HG03575 (cell line): Measurements from ENCODE around the gene PTBP1.
"Not testable (repeated sequence)": the region's sequence is repeated elsewhere in the genome, so short reads cannot be mapped to it uniquely, and the experiment has no call there.

Experiments used
- ATAC-seq: cut with Tn5 transposase; IDR thresholded peaks from one replicate; pipeline ENCODE4 v1.9.1; 2021; ENCODE audit not compliant: unreplicated experiment, insufficient number of reproducible peaks, low FRiP score; ENCODE audit errors: extremely low read depth

The PTBP1 gene

DNA sequence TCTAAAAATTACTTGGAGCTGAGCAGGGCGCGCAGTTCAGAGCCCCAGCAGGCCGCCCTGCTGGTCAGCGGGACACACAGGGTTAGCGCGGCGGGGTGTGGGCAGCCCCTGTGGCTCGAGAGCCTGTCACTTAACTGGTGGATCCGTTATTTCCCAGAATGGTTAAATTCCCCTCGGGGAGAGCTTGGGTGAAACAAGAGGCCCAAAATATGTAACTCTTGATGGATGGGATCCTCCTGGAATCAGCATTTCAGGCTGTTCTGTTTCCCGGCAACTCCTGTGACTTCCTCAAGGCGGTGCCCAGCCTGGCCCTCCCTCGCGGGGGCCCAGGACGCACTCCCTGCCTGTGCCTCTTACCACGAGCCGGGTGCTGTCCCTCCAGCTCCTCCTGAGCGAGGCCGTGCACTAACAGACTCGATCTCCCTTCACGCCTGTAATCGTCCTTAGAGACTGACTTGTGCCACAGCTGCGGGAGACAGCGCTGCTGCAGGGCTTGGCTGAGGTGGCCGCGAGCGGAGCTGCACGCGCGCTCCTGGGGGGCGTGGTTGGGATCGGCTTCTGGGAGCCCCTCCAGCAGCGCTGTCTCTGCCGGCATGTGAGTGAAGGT is 9.7 kb downstream of the PTBP1 start:
- ATAC-seq: no peak

DNA sequence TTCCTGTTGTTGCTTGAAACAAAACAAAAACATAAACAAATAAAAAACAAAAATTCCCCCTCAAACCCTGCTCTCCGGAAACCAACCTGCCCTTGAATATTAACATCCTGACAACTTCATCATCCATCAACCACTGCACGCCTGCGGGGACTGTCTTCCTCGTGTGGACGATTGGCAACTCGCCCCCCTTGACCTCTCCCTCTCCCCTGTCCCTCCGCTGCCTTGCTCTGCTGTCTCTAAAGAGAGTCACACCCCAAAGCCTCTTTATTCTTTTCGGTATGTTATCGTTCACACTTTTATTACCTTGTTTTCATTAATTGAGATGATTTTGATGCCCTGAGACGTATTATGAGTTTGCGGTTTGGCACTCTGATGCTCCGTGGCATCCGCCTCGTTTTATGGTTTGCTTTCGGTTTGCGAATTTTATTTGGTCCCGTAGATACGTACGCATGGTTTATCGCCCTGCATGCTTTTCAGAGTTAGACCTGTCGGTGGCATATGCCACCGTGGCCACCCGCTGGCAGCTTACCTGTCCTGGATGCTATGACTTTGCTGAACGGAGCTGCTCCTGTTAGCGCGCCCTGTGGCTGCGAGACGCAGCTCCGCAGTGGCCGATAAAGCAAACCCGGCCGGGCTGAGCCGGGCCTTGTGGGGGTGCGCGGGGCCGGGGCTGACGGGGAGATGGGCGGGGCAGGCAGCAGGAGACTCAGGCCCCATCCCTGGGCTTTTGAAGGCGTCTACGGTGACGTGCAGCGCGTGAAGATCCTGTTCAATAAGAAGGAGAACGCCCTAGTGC is 10.6 kb downstream of the PTBP1 start:
- ATAC-seq: no peak

DNA sequence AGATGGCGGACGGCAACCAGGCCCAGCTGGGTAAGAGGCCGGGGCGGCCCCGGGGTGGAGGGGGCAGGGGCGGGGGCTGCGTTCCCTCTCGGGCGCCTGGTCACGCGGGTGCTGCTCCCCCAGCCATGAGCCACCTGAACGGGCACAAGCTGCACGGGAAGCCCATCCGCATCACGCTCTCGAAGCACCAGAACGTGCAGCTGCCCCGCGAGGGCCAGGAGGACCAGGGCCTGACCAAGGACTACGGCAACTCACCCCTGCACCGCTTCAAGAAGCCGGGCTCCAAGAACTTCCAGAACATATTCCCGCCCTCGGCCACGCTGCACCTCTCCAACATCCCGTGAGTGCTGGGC is 11.1 kb downstream of the PTBP1 start:
- ATAC-seq: no peak

DNA sequence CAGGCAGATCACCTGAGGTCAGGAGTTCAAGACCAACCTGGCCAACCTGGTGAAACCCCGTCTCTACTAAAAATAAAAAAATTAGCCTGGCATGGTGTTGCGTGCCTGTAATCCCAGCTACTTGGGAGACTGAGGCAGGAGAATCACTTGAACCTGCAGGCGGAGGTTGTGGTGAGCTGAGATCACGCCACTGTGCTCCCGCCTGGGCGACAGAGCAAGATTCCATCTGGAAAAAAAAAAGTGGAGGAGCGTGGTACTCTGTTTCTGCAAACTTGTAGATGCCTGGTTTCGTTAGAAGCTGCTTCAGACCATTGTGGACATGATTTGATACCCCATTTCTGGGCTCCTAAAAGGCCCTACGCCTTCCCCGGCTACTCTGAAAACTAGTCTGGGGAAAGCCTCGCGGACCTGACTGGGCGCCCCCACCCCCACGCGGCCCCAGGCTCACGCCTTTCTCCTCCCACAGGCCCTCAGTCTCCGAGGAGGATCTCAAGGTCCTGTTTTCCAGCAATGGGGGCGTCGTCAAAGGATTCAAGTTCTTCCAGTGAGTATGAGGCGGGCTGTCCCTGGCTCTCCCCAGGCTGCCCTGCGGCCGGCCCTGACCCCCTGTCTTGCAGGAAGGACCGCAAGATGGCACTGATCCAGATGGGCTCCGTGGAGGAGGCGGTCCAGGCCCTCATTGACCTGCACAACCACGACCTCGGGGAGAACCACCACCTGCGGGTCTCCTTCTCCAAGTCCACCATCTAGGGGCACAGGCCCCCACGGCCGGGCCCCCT is 13.0 kb downstream of the PTBP1 start:
- ATAC-seq: no peak

DNA sequence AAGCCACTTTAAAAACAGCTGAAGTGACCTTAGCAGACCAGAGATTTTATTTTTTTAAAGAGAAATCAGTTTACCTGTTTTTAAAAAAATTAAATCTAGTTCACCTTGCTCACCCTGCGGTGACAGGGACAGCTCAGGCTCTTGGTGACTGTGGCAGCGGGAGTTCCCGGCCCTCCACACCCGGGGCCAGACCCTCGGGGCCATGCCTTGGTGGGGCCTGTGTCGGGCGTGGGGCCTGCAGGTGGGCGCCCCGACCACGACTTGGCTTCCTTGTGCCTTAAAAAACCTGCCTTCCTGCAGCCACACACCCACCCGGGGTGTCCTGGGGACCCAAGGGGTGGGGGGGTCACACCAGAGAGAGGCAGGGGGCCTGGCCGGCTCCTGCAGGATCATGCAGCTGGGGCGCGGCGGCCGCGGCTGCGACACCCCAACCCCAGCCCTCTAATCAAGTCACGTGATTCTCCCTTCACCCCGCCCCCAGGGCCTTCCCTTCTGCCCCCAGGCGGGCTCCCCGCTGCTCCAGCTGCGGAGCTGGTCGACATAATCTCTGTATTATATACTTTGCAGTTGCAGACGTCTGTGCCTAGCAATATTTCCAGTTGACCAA is 13.7 kb downstream of the PTBP1 start:
- ATAC-seq: no peak

DNA sequence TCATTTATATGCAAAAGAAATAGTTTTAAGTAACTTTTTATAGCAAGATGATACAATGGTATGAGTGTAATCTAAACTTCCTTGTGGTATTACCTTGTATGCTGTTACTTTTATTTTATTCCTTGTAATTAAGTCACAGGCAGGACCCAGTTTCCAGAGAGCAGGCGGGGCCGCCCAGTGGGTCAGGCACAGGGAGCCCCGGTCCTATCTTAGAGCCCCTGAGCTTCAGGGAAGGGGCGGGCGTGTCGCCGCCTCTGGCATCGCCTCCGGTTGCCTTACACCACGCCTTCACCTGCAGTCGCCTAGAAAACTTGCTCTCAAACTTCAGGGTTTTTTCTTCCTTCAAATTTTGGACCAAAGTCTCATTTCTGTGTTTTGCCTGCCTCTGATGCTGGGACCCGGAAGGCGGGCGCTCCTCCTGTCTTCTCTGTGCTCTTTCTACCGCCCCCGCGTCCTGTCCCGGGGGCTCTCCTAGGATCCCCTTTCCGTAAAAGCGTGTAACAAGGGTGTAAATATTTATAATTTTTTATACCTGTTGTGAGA is 14.3 kb downstream of the PTBP1 start:
- ATAC-seq: no peak

DNA sequence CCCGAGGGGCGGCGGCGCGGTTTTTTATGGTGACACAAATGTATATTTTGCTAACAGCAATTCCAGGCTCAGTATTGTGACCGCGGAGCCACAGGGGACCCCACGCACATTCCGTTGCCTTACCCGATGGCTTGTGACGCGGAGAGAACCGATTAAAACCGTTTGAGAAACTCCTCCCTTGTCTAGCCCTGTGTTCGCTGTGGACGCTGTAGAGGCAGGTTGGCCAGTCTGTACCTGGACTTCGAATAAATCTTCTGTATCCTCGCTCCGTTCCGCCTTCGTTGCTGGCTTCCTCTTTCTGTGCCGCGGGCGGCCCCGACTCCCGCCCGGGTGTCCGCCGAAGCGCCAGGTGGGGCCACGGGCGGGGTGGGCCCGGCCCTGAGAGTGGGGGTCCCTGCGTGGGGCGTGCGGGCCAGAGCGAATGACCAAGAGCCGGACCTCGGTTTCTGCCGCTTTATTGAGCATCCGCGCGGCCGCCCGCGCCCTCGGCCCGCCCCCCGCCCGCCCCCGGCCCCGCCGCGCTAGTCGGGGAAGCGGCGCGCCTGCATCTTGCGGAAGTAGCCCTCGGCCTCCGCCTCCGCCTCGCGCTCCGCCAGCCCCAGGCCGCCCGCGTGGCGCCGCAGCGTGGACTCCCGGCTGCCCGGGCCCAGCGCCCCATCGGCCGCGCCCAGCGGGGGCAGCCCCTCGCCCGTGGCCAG is 14.9 kb downstream of the PTBP1 start:
- ATAC-seq: no peak

DNA sequence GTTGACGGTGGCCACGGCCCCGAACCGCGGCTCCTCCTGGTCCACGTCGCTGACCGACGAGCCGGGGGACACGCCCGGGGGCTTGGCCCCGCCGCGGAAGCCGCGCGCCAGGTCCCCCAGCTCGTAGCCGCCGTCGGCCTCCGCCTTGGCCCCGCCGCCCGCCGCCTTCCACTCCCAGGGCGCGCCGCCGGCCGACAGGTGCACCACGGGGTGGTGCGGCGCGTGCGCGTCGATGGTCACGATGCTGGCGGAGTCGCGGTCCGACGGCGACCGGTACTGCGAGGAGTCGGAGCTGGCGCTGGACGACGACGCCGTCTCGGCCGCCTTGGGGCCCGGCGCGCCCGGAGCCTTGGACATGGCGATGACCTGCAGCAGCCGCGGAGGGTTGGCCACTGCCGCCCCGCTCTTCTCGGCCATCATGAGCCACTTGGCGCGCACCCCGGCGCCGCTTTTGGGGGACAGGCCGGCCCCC is 15.5 kb downstream of the PTBP1 start:
- no peak for ATAC-seq

DNA sequence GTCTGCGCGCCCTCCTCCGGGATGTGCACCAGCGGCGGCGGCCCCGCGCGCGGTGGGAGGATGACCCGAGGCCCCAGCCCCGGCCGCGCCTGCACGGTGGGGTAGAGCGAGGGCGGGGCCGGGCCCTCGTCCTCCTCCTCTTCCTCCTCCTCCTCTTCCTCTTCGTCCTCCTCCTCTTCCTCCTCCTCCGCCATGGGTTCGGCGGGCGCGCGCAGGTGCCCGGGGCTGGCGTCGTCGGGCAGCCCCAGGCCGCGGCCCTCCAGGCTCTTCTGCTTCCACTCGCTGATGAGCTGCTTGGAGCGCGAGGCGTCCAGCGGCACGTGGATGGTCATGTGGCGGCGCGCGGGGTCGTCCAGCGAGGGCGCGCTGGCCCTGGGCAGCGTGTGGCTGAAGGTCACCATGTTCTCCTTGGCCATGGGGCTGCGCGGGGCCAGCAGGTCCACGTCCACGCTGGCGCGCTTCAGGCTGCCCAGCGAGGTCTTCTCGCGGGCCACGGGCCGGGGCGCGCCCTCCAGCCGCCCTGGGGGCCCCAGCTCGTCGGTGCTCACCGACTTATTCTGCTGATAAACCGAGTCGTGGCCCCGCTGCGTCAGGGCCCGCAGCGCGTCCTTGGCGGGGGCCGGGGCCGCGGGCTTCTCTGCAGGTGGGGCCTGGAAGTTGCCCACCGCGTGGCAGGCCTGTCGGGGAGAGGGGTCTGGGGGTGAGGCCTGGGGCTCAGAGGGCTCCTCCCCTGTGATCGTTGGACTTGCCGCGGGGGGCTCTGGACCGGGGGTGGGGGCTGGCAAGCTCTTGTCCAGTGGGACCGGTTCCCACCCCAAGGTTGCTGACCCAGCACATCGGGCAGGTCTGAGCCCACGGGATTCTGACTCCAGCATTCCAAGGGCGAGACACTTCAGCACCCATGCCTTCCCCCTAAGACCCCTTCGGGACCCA is 16.2 kb downstream of the PTBP1 start:
- no peak for ATAC-seq

DNA sequence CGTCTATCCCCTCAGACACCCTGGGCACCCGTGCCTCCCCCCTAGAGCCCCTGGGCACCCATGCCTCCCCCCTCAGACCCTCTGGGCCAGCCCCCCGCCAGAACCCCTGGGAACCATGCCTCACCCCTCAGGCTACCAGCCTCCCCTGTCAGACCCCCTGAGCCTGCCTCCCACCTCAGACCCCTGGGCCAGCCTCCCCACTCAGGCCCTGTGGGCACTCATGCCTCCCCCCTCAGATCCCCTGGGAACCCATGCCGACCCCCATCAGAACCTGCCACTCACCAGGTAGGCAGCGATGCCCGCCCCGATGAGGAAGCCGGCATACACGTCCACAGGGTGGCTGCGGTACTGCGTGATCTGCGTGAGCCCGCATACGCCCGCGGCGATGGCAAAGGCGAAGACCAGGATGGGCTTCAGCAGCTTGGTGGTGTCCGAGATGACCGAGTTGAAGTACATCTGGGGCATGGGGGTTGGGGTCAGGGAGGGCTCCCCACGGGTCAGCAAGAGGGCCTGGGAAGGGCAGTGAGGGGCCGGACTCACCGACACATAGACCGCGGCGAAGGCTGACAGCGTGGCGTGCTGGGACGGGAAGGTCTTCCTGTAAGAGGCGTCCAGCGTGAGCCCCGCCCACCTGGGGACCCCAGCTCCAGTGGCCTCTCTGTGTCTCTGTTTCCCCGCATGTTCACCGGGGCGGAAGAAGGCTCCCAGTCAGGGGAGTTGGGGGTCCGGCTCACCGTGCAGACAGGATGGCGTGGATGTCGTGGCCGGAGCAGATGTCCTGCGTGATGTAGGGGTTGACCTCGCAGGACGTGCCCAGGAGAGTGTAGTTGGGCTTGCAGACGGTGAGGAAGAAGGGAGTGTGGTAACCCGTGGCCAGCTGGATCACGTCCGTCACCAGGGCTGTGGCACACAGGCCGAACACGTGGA is 17.2 kb downstream of the PTBP1 start:
- no peak for ATAC-seq

DNA sequence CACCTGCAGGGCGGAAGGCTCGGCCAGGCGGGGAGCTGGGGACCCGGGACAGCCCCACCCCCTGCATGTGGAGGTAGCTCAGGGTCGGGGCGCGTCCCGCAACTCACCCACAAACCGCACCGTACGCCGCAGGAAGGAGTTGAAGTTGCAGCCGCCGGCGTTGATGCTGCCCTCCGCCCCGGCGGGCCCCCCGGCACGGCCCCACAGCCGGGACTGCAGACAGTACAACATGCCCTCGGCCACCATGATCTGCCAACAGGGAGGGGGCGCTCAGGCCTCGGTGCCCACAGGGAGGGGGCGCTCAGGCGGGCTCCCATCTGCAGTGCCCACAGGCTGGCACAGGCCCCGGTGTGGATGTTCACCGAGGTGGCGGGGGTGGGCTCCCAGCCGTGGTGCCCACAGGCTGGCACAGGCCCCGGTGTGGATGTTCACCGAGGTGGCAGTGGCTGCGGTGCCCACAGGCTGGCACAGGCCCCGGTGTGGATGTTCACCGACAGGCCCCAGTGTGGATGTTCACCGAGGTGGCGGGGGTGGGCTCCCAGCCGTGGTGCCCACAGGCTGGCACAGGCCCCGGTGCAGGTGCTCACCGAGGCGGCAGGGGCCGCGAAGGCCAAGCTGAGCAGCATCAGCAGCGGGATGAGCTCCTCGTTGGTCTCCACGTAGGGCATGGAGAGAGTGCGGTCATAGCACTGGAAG is 18.0 kb downstream of the PTBP1 start:
- ATAC-seq: no peak

DNA sequence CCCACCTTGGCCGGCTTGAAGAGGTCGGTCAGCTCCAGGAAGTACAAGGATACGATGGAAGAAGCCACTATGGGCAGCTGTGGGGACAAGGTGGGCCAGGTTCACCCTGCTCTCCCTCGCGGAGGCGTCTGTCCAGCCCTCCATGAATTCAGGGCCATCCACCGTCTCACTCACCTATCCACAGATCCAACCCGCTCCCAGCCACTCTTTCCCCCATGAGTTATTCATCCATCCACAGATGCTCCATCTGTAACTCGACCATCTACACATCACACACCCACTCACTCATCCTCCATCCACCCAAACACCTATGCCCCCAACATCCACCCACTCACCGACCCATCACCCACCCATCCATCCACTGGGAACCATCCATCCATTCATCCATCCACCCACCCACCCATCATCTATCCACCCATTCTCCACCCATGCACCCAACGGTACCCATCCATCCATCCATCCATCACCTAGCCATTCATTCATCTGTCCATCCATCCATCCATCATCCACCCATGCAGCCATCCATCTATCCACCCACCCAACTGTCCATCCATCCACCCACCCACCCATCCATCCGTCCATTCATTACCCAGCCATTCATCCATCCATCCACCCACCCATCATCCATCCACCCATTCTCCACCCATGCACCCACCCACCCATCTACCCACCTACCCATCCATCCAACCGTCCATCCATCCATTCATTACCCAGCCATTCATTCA is 18.7 kb downstream of the PTBP1 start:
- ATAC-seq: no peak

DNA sequence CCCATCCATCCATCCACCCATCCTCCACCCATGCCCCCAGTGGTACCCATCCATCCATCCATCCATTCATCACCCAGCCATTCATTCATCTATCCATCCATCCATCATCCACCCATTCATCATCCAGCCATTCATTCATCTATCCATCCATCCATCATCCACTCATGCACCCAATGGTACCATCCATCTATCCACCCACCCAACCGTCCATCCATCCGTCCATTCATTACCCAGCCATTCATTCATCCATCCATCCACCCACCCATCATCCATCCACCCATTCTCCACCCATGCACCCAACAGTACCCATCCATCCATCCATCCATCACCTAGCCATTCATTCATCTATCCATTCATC is 19.2 kb downstream of the PTBP1 start:
- ATAC-seq: no peak

DNA sequence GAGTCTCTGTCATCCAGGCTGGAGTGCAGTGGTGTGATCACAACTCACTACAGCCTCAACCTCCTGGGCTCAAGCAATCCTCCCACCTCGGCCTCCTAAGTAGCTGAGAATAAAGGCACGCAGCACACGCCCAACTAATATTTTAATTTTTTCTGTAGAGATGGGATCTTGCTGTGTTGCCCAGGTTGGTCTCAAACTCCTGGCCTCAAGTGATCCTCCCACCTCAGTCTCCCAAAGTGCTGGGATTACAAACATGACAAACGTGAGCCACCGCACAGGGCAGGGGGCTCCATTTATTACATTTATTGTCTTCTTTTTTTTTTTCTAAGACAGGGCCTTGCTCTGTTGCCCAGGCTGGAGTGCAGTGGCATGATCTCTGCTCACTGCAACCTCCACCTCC is 23.0 kb downstream of the PTBP1 start:
- ATAC-seq: not testable (repeated sequence)

DNA sequence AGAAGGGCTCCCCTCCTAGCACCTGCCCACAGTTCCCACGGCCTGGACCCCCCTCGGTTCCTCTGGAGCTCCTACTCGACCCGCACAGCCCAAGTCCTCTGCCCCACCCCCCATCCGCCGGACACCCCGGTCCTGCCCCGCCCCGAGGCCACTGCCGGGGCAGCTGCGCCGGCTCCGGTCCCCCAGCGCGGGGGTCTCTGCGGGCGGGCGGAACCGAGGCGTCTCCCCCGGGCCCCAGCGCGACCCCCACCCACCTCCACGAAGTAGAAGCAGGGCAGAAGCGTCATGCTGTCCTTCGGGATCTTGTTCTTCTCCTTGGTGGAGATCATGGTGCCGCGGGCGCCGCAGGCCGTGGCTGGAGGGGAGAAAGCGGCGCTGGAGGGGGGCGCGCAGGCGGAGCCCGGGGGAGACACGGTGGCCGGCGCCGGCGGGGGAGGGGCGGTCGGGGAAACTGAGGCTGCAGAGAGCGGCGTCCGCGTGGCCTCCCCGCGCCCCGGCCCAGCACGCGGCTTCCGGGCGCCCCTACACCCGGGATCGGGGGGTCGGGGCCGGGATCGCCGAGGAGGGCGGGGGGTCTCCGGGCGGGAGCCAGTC is 24.1 kb downstream of the PTBP1 start:
- no peak for ATAC-seq
